Stimulated activated naive CD8-positive, alpha-beta T cell treated with anti-CD3 and anti-CD28 coated beads, Interleukin-15, Interleukin-2, amounts not matched to agents 100 ng/mL and 50 ng/mL, for 24 hours (primary cell): ENCODE results near the gene TOM1L2.

Source experiments
- H3K27ac Mint-ChIP-seq: one replicate; pipeline ENCODE4 v1.8.0; 2021; ENCODE audit warnings: mild to moderate bottlenecking, mixed read lengths
- H3K27me3 Mint-ChIP-seq: one replicate; pipeline ENCODE4 v1.8.0; 2021; ENCODE audit warnings: mixed read lengths
- H3K36me3 Mint-ChIP-seq: one replicate; pipeline ENCODE4 v1.8.0; 2021; ENCODE audit warnings: low read depth, mixed read lengths
- H3K4me1 Mint-ChIP-seq: one replicate; pipeline ENCODE4 v1.8.0; 2021; ENCODE audit warnings: low read depth, mixed read lengths
- H3K4me3 Mint-ChIP-seq: one replicate; pipeline ENCODE4 v1.8.0; 2021; ENCODE audit warnings: mild to moderate bottlenecking, mixed read lengths
- H3K9me3 Mint-ChIP-seq: one replicate; pipeline ENCODE4 v1.8.0; 2021; ENCODE audit warnings: mixed read lengths

The TOM1L2 gene

GRCh38 chr17:17972126-17972951, at the start of gene TOM1L2, which contains the start of gene DRC3:
TSS of gene TOM1L2 (minus strand) at chr17:17972400. CDS start at chr17:17972313, 87 bp downstream.
TSS of gene DRC3 (plus strand) at chr17:17972862. CDS start at chr17:17977599, 4,737 bp downstream.
- Mint-ChIP-seq H3K9me3 (no peaks in the 10 kb centered on the region), H3K4me1 (peaks cover 39% of the 10 kb centered on the region), H3K36me3 (no peaks in the 10 kb centered on the region), H3K27ac (peak within 1 kb of the TSS; percentile 82), H3K4me3 (peak within 1 kb of the TSS; percentile 90), H3K27me3 (no peaks in the 10 kb centered on the region)

GRCh38 chr17:18021372-18021771, 49.2 kb upstream of the TOM1L2 start:
- H3K4me3 Mint-ChIP-seq: no peak overlapping the region
- peaks cover 27% of the 10 kb centered on the region for H3K36me3 Mint-ChIP-seq

GRCh38 chr17:18020971-18021370, 48.8 kb upstream of the TOM1L2 start:
- peaks cover 31% of the 10 kb centered on the region for H3K36me3 Mint-ChIP-seq

More at GRCh38 chr17:18021372-18021771, 49.2 kb upstream of the TOM1L2 start:
- H3K27ac Mint-ChIP-seq: no peak overlapping the region
- H3K9me3 Mint-ChIP-seq: no peaks in the 10 kb centered on the region
- peaks cover 15% of the 10 kb centered on the region for H3K4me1 Mint-ChIP-seq
- no peaks in the 10 kb centered on the region for H3K27me3 Mint-ChIP-seq

GRCh38 chr17:18019838-18020154, 47.6 kb upstream of the TOM1L2 start:
- Mint-ChIP-seq H3K36me3 (peaks cover 29% of the 10 kb centered on the region), H3K9me3 (no peaks in the 10 kb centered on the region), H3K27ac (no peak overlapping the region), H3K4me1 (no peaks in the 10 kb centered on the region), H3K27me3 (no peaks in the 10 kb centered on the region), H3K4me3 (no peak overlapping the region)

More at GRCh38 chr17:18020971-18021370, 48.8 kb upstream of the TOM1L2 start:
- Mint-ChIP-seq H3K4me1 (peaks cover 11% of the 10 kb centered on the region), H3K9me3 (no peaks in the 10 kb centered on the region), H3K4me3 (no peak overlapping the region), H3K27me3 (no peaks in the 10 kb centered on the region), H3K27ac (no peak overlapping the region)

- Mint-ChIP-seq H3K4me1 (no peaks in the 10 kb centered on the region), H3K27ac (no peak overlapping the region), H3K9me3 (no peaks in the 10 kb centered on the region), H3K27me3 (no peaks in the 10 kb centered on the region), H3K4me3 (no peak overlapping the region), H3K36me3 (peaks cover 21% of the 10 kb centered on the region)
Measured at GRCh38 chr17:18018411-18018921, 46.3 kb upstream of the TOM1L2 start.

GRCh38 chr17:18017958-18018357, 45.8 kb upstream of the TOM1L2 start:
- H3K4me3 Mint-ChIP-seq: no peak overlapping the region
- H3K27ac Mint-ChIP-seq: no peak overlapping the region
- no peaks in the 10 kb centered on the region for H3K4me1 Mint-ChIP-seq
- H3K36me3 Mint-ChIP-seq: peaks cover 23% of the 10 kb centered on the region
- no peaks in the 10 kb centered on the region for H3K27me3 Mint-ChIP-seq
- no peaks in the 10 kb centered on the region for H3K9me3 Mint-ChIP-seq

GRCh38 chr17:18016426-18016825, 44.2 kb upstream of the TOM1L2 start:
- H3K4me3 Mint-ChIP-seq: no peak overlapping the region
- no peaks in the 10 kb centered on the region for H3K27me3 Mint-ChIP-seq
- H3K36me3 Mint-ChIP-seq: peaks cover 27% of the 10 kb centered on the region
- no peaks in the 10 kb centered on the region for H3K4me1 Mint-ChIP-seq
- H3K27ac Mint-ChIP-seq: no peak overlapping the region
- no peaks in the 10 kb centered on the region for H3K9me3 Mint-ChIP-seq

- Mint-ChIP-seq H3K4me1 (no peaks in the 10 kb centered on the region), H3K9me3 (no peaks in the 10 kb centered on the region), H3K27me3 (no peaks in the 10 kb centered on the region), H3K36me3 (peaks cover 27% of the 10 kb centered on the region), H3K27ac (no peak overlapping the region), H3K4me3 (no peak overlapping the region)
Measured at GRCh38 chr17:18015593-18015992, 43.4 kb upstream of the TOM1L2 start.

- peaks cover 25% of the 10 kb centered on the region for H3K36me3 Mint-ChIP-seq
Measured at GRCh38 chr17:18014006-18014405, 41.8 kb upstream of the TOM1L2 start.

GRCh38 chr17:18011286-18011685, 39.1 kb upstream of the TOM1L2 start:
- H3K36me3 Mint-ChIP-seq: peaks cover 22% of the 10 kb centered on the region
- H3K4me1 Mint-ChIP-seq: no peaks in the 10 kb centered on the region
- no peak overlapping the region for H3K4me3 Mint-ChIP-seq
- no peaks in the 10 kb centered on the region for H3K9me3 Mint-ChIP-seq
- H3K27ac Mint-ChIP-seq: no peak overlapping the region
- no peaks in the 10 kb centered on the region for H3K27me3 Mint-ChIP-seq

More at GRCh38 chr17:18014006-18014405, 41.8 kb upstream of the TOM1L2 start:
- no peak overlapping the region for H3K4me3 Mint-ChIP-seq
- no peaks in the 10 kb centered on the region for H3K4me1 Mint-ChIP-seq
- no peak overlapping the region for H3K27ac Mint-ChIP-seq
- no peaks in the 10 kb centered on the region for H3K9me3 Mint-ChIP-seq
- no peaks in the 10 kb centered on the region for H3K27me3 Mint-ChIP-seq

GRCh38 chr17:18009609-18010420, 37.6 kb upstream of the TOM1L2 start:
- Mint-ChIP-seq H3K36me3 (peaks cover 17% of the 10 kb centered on the region), H3K4me1 (no peaks in the 10 kb centered on the region), H3K27ac (no peak overlapping the region), H3K4me3 (no peak overlapping the region), H3K27me3 (no peaks in the 10 kb centered on the region), H3K9me3 (no peaks in the 10 kb centered on the region)

GRCh38 chr17:18008496-18009268, 36.5 kb upstream of the TOM1L2 start:
- H3K4me3 Mint-ChIP-seq: no peak overlapping the region
- H3K36me3 Mint-ChIP-seq: peaks cover 17% of the 10 kb centered on the region
- no peak overlapping the region for H3K27ac Mint-ChIP-seq
- H3K9me3 Mint-ChIP-seq: no peaks in the 10 kb centered on the region
- no peaks in the 10 kb centered on the region for H3K27me3 Mint-ChIP-seq
- no peaks in the 10 kb centered on the region for H3K4me1 Mint-ChIP-seq

- peaks cover 8% of the 10 kb centered on the region for H3K36me3 Mint-ChIP-seq
- H3K27me3 Mint-ChIP-seq: no peaks in the 10 kb centered on the region
- H3K4me1 Mint-ChIP-seq: no peaks in the 10 kb centered on the region
- no peaks in the 10 kb centered on the region for H3K9me3 Mint-ChIP-seq
- no peak overlapping the region for H3K27ac Mint-ChIP-seq
- H3K4me3 Mint-ChIP-seq: no peak overlapping the region
Measured at GRCh38 chr17:18006495-18007239, 34.5 kb upstream of the TOM1L2 start.

- Mint-ChIP-seq H3K4me1 (no peaks in the 10 kb centered on the region), H3K27me3 (no peaks in the 10 kb centered on the region), H3K4me3 (no peak overlapping the region), H3K36me3 (peaks cover 8% of the 10 kb centered on the region), H3K9me3 (no peaks in the 10 kb centered on the region), H3K27ac (no peak overlapping the region)
Measured at GRCh38 chr17:18005496-18005895, 33.3 kb upstream of the TOM1L2 start.
